Measurements from ENCODE around the gene PTPRG.

The PTPRG gene

DNA sequence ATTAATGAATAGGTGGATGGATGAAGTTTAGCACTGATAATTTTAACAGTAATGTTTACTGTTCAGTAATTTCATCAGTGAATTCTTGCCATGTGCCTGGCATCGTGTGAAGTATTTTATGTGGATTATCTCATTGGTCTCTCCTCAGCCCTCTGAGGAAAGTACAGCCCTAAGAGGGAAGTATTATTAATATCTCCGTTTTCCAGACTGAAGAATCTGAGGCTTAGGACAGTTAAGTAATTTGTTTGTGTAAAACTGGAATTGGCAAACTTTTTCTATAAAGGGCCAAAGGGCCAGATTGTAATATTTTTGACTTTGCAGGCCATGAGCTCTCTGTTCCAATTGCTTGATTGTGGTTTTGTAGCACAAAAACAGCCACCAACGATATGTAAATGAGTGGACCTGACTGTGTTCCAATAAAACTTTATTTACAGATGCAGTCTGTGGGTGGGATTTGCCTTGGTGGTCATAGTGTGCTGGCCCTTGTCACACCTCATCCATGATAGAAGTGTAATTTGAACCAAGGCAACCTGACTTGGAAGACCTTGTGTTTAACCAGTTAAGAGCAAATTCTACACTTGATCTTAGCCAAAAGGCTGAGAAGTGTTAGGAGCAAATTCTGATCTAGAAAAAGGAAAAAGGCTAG, 556.7 kb downstream of the PTPRG start:
- DNase-seq (ENCODE audit: low read depth): no peak

DNA sequence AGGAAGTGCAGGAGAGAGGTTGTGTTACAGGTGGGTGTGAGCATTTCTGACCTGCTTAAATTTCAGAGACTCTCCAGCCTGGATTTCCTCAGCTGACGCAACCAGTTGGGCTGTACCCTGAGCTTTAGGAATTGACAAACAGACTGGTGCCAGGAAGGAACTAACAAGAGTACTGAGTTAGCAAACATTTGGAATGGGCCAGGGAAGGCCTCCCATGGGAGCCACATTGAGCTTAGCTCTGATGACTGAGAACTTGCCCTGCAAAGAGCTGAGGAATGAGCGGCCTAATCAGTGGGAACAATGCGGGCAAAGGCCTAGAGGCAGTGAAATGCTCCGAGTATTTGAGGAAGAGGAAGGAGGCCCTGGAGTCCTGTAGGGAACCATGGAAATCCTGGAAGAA, 557.8 kb downstream of the PTPRG start:
- DNase-seq (ENCODE audit: low read depth): no peak

DNA sequence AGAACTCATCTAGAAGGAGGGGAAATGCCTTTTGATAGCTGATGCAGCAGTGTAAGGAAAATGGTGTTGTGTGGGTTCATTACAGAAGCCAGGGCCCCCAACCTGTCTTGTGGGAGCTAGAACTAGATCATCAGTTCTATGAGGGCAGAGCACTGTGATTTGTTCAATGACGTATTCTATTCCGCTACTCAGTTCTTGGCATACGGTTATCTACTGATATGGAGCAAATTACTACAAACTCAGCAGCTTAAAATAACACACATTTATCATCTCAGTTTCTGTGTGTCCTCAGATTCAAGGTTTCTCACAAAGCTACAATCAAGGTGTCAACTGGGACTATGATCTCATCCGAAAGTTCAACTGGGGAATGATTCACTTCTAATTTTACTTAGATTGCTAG, 561.4 kb downstream of the PTPRG start:
- no peak for DNase-seq (ENCODE audit: low read depth)

DNA sequence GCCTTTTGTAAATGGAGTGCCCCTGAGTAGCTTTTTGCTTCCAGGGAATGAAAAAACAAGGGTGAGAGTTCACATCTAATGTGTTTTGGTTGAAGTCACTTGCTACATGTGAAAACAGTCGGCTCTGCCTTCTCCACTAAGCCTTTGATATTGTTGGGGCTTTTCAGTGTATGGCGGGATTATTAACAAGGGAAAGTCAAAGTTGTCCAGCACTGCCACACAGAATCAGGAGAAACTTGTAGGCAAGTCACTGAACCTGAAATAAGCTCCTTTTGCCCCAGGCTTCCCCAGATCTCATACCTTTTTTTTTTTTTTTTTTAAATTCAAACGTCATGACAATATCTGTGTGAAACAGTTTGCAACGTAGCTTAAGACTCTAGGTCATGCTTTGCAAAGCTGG, 564.0 kb downstream of the PTPRG start:
- no peak for DNase-seq (ENCODE audit: low read depth)

GRCh38 chr3:62127116-62127515, 565.7 kb downstream of the PTPRG start:
- no peak for DNase-seq (ENCODE audit: low read depth)

- no peak for DNase-seq (ENCODE audit: low read depth)
Observed at GRCh38 chr3:62128051-62128450, 566.7 kb downstream of the PTPRG start.

- no peak for DNase-seq (ENCODE audit: low read depth)
Observed at GRCh38 chr3:62128681-62129080, 567.3 kb downstream of the PTPRG start.

GRCh38 chr3:62131050-62131449, 569.7 kb downstream of the PTPRG start:
- no peak for DNase-seq (ENCODE audit: low read depth)

GRCh38 chr3:62131620-62132019, 570.2 kb downstream of the PTPRG start:
- DNase-seq (ENCODE audit: low read depth): no peak

GRCh38 chr3:62132027-62132602, 570.7 kb downstream of the PTPRG start:
- DNase-seq (ENCODE audit: low read depth): no peak

- DNase-seq (ENCODE audit: low read depth): no peak
Observed at GRCh38 chr3:62133015-62133414, 571.6 kb downstream of the PTPRG start.

DNA sequence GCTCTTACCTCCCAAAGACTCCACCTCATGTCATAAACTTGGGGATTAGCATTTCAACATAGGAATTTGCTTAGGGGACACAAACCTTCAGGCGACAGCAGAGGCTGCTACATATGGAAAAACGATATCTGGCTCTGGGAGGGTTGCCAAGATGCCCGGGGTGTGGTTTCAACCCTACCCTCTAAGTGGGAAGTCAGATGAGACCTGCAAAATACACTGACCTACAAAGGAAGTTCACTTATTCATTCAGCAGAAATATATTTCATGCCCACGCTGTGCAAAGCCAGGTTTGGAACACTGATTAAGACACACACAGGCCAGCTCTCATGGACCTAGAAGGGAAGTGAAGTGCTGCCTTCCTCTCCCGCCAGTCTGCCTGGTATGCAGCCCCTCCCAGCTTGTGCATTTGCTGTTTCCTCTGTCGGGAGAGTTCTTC, 572.7 kb downstream of the PTPRG start:
- no peak for DNase-seq (ENCODE audit: low read depth)

- DNase-seq (ENCODE audit: low read depth): no peak
Observed at GRCh38 chr3:62135741-62136140, 574.4 kb downstream of the PTPRG start.

GRCh38 chr3:62139957-62140356, 578.6 kb downstream of the PTPRG start:
- no peak for DNase-seq (ENCODE audit: low read depth)

DNA sequence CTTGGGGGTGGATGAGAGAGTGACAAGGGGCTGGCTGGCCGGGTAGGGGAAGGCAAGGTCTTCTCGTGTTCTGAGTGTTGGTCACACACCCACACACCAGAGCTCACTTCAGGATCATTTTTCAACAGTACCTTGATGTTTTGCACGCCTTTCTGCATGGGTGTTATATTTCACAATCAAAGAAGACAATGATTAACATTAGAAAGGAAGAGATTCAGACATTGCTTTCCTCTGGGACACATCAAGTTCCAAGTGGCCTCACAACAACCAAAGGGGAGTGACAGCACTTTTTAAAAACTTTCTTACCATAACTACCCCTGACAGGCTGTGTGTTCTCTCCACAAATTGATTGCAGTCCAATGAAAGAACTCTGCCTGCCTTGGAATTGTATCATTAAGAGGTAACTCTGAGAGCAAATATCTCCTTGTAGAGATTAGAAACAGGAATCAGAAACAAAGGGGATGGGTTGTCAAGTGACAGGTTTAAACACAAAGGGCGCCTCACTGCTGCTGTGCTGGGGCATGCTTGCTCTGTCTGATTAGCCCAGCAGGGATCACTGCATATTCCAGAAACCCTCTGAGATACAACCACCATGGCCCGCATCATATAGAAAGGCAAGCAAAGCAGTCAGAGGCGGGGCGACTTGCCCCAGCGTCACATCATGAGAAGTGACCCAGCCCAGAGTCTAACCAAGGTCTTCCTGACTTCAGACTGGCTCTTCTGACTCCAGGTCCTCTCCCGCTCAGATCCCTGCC, 581.1 kb downstream of the PTPRG start:
- DNase-seq (ENCODE audit: low read depth): no peak

GRCh38 chr3:62143843-62144450, 582.6 kb downstream of the PTPRG start:
- no peak for DNase-seq (ENCODE audit: low read depth)

- DNase-seq (ENCODE audit: low read depth): no peak
Observed at GRCh38 chr3:62144482-62144881, 583.1 kb downstream of the PTPRG start.

- DNase-seq (ENCODE audit: low read depth): no peak
Observed at GRCh38 chr3:62145086-62145757, 583.9 kb downstream of the PTPRG start.

GRCh38 chr3:62149539-62149938, 588.2 kb downstream of the PTPRG start:
- no peak for DNase-seq (ENCODE audit: low read depth)

DNA sequence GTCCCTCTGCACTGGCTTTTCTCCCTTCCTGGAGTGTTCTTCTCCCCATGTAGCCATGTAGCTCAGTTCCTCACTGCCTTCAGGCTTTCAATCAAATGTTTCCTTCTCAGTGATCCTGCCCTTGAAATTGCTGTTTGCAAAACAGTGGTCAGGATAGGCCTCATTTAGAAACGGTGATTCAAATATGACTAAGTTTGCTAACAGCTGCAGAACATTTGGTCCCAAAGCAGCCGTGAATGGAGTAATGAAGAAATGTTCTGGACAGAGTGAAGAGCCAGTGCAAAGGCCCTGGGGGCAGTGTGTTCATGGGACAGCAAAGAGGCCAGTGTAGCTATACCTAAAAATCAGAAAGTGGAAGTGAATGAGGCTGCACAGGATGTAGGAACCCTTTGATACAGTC, 588.6 kb downstream of the PTPRG start:
- DNase-seq (ENCODE audit: low read depth): peak; percentile 33

DNA sequence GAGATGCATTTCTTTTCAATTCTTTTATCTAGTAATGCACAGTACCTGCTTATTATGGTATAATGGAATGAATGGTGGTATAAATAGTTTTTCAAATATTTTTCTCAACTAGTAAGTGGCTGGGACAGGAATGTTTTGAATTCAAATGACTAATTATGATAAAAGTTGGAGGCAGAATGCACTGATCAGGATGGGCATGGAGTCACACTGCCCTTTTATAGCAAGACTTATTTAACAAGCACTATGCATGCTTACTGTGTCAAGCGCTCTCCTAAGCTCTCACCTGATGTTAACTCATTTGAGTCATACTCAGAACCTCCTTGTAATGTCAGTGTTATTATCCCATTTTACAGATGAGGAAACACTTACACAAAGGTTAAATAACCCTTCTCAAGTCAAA, 590.2 kb downstream of the PTPRG start:
- no peak for DNase-seq (ENCODE audit: low read depth)

DNA sequence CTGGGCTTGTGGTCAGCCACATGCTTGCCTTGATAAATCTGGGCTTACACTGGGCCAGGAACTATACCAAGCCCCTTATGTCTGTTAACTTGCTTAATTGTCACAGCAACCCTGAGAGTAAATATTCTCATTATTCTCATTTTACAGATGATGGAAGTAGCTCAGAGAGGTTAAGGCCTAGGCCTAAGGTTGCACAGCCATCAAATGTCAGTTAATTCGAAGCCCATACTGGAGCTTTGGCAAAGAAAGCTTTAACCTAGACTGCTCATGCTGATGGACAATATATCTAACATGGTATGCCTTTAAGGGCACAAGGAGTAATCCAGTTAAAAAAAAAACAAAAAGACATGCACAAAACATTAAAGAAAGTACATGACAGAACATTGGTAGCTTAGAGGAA, 591.9 kb downstream of the PTPRG start:
- DNase-seq (ENCODE audit: low read depth): no peak
